ENCODE data around the gene FAM124B. TPM values are rescaled to one million over a fixed set of nuclear protein-coding genes. Genes with fewer than 3 reads are reported as not detected.

FAM124B gene
- total RNA-seq, 1 experiment from 2014 or later = not detected

GRCh38 chr2:224408676-224409075, 6.8 kb upstream of the FAM124B start:
- H3K4me1 ChIP-seq (ENCODE audit: low read length) = no peaks in the 10 kb centered on the region
- no peak overlapping the region for H2AFZ ChIP-seq (ENCODE audit: low read length)
- no peaks in the 10 kb centered on the region for H3K36me3 ChIP-seq (ENCODE audit: insufficient read depth, low read length)
- H3K9me3 ChIP-seq (ENCODE audit: low read length) = no peaks in the 10 kb centered on the region
- H3K27me3 ChIP-seq (ENCODE audit: low read length) = no peaks in the 10 kb centered on the region
- no peak overlapping the region for H3K4me3 ChIP-seq (ENCODE audit: low read length)
- H3K27ac ChIP-seq (ENCODE audit: low read length) = no peak overlapping the region
- H3K79me2 ChIP-seq (ENCODE audit: low read length) = no peaks in the 10 kb centered on the region
- H4K20me1 ChIP-seq (ENCODE audit: insufficient read depth, low read depth, low read length) = no peaks in the 10 kb centered on the region
- H3K9ac ChIP-seq (ENCODE audit: low read length) = no peak overlapping the region
- H3K4me2 ChIP-seq (ENCODE audit: low read depth, low read length, poor library complexity, severe bottlenecking) = no peak overlapping the region
- H3K9me2 ChIP-seq (replicated peaks; ENCODE audit: insufficient read depth, low read length) = no peaks in the 10 kb centered on the region
- DNase-seq = no peak

GRCh38 chr2:224407241-224407701, 5.4 kb upstream of the FAM124B start:
- Histone ChIP-seq H3K27ac (ENCODE audit: low read length) (no peak overlapping the region), H3K9me2 (replicated peaks; ENCODE audit: insufficient read depth, low read length) (no peaks in the 10 kb centered on the region), H3K36me3 (ENCODE audit: insufficient read depth, low read length) (no peaks in the 10 kb centered on the region), H3K9ac (ENCODE audit: low read length) (no peak overlapping the region), H3K4me3 (ENCODE audit: low read length) (no peak overlapping the region), H3K27me3 (ENCODE audit: low read length) (no peaks in the 10 kb centered on the region), H3K4me1 (ENCODE audit: low read length) (no peaks in the 10 kb centered on the region), H3K9me3 (ENCODE audit: low read length) (no peaks in the 10 kb centered on the region), H3K4me2 (ENCODE audit: low read depth, low read length, poor library complexity, severe bottlenecking) (no peak overlapping the region), H2AFZ (ENCODE audit: low read length) (no peak overlapping the region), H4K20me1 (ENCODE audit: insufficient read depth, low read depth, low read length) (no peaks in the 10 kb centered on the region), H3K79me2 (ENCODE audit: low read length) (no peaks in the 10 kb centered on the region)
- no peak for DNase-seq

- no peaks in the 10 kb centered on the region for H3K9me2 ChIP-seq (replicated peaks; ENCODE audit: insufficient read depth, low read length)
- no peak overlapping the region for H3K9ac ChIP-seq (ENCODE audit: low read length)
- no peak overlapping the region for H3K4me2 ChIP-seq (ENCODE audit: low read depth, low read length, poor library complexity, severe bottlenecking)
- H3K4me3 ChIP-seq (ENCODE audit: low read length) = no peak overlapping the region
- H3K9me3 ChIP-seq (ENCODE audit: low read length) = no peaks in the 10 kb centered on the region
- H3K36me3 ChIP-seq (ENCODE audit: insufficient read depth, low read length) = no peaks in the 10 kb centered on the region
- H2AFZ ChIP-seq (ENCODE audit: low read length) = no peak overlapping the region
- H3K27me3 ChIP-seq (ENCODE audit: low read length) = no peaks in the 10 kb centered on the region
- no peaks in the 10 kb centered on the region for H3K79me2 ChIP-seq (ENCODE audit: low read length)
- no peaks in the 10 kb centered on the region for H4K20me1 ChIP-seq (ENCODE audit: insufficient read depth, low read depth, low read length)
- no peak overlapping the region for H3K27ac ChIP-seq (ENCODE audit: low read length)
- no peaks in the 10 kb centered on the region for H3K4me1 ChIP-seq (ENCODE audit: low read length)
- no peak for DNase-seq
Measured at GRCh38 chr2:224405841-224406370, 4.0 kb upstream of the FAM124B start.

- Histone ChIP-seq H3K4me3 (ENCODE audit: low read length) (no peak overlapping the region), H3K9me2 (replicated peaks; ENCODE audit: insufficient read depth, low read length) (no peaks in the 10 kb centered on the region), H3K36me3 (ENCODE audit: insufficient read depth, low read length) (no peaks in the 10 kb centered on the region), H3K4me1 (ENCODE audit: low read length) (no peaks in the 10 kb centered on the region), H2AFZ (ENCODE audit: low read length) (no peak overlapping the region), H3K9me3 (ENCODE audit: low read length) (no peaks in the 10 kb centered on the region), H3K79me2 (ENCODE audit: low read length) (no peaks in the 10 kb centered on the region), H3K4me2 (ENCODE audit: low read depth, low read length, poor library complexity, severe bottlenecking) (no peak overlapping the region), H3K27ac (ENCODE audit: low read length) (no peak overlapping the region), H3K9ac (ENCODE audit: low read length) (no peak overlapping the region), H4K20me1 (ENCODE audit: insufficient read depth, low read depth, low read length) (no peaks in the 10 kb centered on the region), H3K27me3 (ENCODE audit: low read length) (no peaks in the 10 kb centered on the region)
- DNase-seq = no peak
Measured at GRCh38 chr2:224405412-224405811, 3.5 kb upstream of the FAM124B start.

DNA sequence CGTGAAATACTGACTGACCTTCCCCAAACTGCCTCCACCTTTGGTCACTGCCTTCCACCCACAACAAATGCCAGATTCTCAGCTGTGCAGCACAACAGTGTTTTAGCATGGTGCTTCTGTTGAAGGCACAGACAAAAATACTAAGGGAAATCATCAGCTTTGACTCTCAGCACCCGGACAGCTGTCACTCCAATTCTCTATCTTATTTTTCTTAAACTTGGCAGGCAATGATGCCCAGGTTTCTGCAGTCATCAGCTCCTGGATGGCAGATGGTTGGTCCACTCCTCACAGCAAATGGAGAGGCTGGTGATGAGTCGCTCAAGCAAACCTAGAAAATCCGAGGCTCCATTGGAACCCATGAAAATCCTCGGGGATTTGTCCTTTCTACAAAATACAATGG, 2.9 kb upstream of the FAM124B start:
- no peaks in the 10 kb centered on the region for H3K9me3 ChIP-seq (ENCODE audit: low read length)
- no peak overlapping the region for H2AFZ ChIP-seq (ENCODE audit: low read length)
- H4K20me1 ChIP-seq (ENCODE audit: insufficient read depth, low read depth, low read length) = no peaks in the 10 kb centered on the region
- no peak overlapping the region for H3K9ac ChIP-seq (ENCODE audit: low read length)
- H3K4me1 ChIP-seq (ENCODE audit: low read length) = no peaks in the 10 kb centered on the region
- H3K4me2 ChIP-seq (ENCODE audit: low read depth, low read length, poor library complexity, severe bottlenecking) = no peak overlapping the region
- H3K27ac ChIP-seq (ENCODE audit: low read length) = no peak overlapping the region
- DNase-seq = no peak
- no peaks in the 10 kb centered on the region for H3K27me3 ChIP-seq (ENCODE audit: low read length)
- H3K36me3 ChIP-seq (ENCODE audit: insufficient read depth, low read length) = no peaks in the 10 kb centered on the region
- H3K4me3 ChIP-seq (ENCODE audit: low read length) = no peak overlapping the region
- no peaks in the 10 kb centered on the region for H3K79me2 ChIP-seq (ENCODE audit: low read length)
- H3K9me2 ChIP-seq (replicated peaks; ENCODE audit: insufficient read depth, low read length) = no peaks in the 10 kb centered on the region

DNA sequence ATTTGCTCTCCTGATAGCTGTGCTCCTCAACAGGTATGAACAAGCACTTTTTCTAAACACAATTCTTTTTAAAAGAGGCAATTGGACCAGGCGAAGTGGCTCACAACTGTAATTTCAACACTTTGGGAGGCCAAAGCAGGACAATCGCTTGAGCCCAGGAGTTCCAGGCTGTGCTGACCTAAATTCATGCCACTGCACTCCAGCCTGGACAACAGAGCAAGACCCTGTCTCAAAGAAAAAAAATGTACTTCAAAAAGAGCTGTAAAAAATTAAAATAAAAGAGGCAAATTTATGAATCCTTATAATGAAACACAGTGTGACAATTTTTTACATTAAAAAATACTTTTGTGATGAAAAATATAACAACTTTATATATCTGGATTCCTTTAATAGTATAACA, 1.8 kb upstream of the FAM124B start:
- H3K27ac ChIP-seq (ENCODE audit: low read length) = no peak overlapping the region
- no peak overlapping the region for H3K4me2 ChIP-seq (ENCODE audit: low read depth, low read length, poor library complexity, severe bottlenecking)
- no peaks in the 10 kb centered on the region for H3K27me3 ChIP-seq (ENCODE audit: low read length)
- no peaks in the 10 kb centered on the region for H4K20me1 ChIP-seq (ENCODE audit: insufficient read depth, low read depth, low read length)
- H3K9ac ChIP-seq (ENCODE audit: low read length) = no peak overlapping the region
- no peaks in the 10 kb centered on the region for H3K9me2 ChIP-seq (replicated peaks; ENCODE audit: insufficient read depth, low read length)
- no peak overlapping the region for H3K4me3 ChIP-seq (ENCODE audit: low read length)
- H3K9me3 ChIP-seq (ENCODE audit: low read length) = no peaks in the 10 kb centered on the region
- no peaks in the 10 kb centered on the region for H3K36me3 ChIP-seq (ENCODE audit: insufficient read depth, low read length)
- no peak for DNase-seq
- no peaks in the 10 kb centered on the region for H3K4me1 ChIP-seq (ENCODE audit: low read length)
- no peak overlapping the region for H2AFZ ChIP-seq (ENCODE audit: low read length)
- no peaks in the 10 kb centered on the region for H3K79me2 ChIP-seq (ENCODE audit: low read length)

- DNase-seq = no peak
- Histone ChIP-seq H3K27me3 (ENCODE audit: low read length) (no peaks in the 10 kb centered on the region), H3K4me1 (ENCODE audit: low read length) (no peaks in the 10 kb centered on the region), H3K27ac (ENCODE audit: low read length) (no peak overlapping the region), H3K79me2 (ENCODE audit: low read length) (no peaks in the 10 kb centered on the region), H3K4me3 (ENCODE audit: low read length) (no peak overlapping the region), H3K36me3 (ENCODE audit: insufficient read depth, low read length) (no peaks in the 10 kb centered on the region), H4K20me1 (ENCODE audit: insufficient read depth, low read depth, low read length) (no peaks in the 10 kb centered on the region), H3K9ac (ENCODE audit: low read length) (no peak overlapping the region), H2AFZ (ENCODE audit: low read length) (no peak overlapping the region), H3K9me2 (replicated peaks; ENCODE audit: insufficient read depth, low read length) (no peaks in the 10 kb centered on the region), H3K9me3 (ENCODE audit: low read length) (no peaks in the 10 kb centered on the region), H3K4me2 (ENCODE audit: low read depth, low read length, poor library complexity, severe bottlenecking) (no peak overlapping the region)
Measured at GRCh38 chr2:224400886-224401632, 848 bp downstream of the FAM124B start.

GRCh38 chr2:224400174-224400810, 1.6 kb downstream of the FAM124B start:
- no peaks in the 10 kb centered on the region for H3K36me3 ChIP-seq (ENCODE audit: insufficient read depth, low read length)
- H3K27me3 ChIP-seq (ENCODE audit: low read length) = no peaks in the 10 kb centered on the region
- no peaks in the 10 kb centered on the region for H4K20me1 ChIP-seq (ENCODE audit: insufficient read depth, low read depth, low read length)
- H2AFZ ChIP-seq (ENCODE audit: low read length) = no peak overlapping the region
- H3K79me2 ChIP-seq (ENCODE audit: low read length) = no peaks in the 10 kb centered on the region
- no peak overlapping the region for H3K4me3 ChIP-seq (ENCODE audit: low read length)
- H3K4me1 ChIP-seq (ENCODE audit: low read length) = no peaks in the 10 kb centered on the region
- no peak overlapping the region for H3K9ac ChIP-seq (ENCODE audit: low read length)
- DNase-seq = no peak
- no peaks in the 10 kb centered on the region for H3K9me3 ChIP-seq (ENCODE audit: low read length)
- no peak overlapping the region for H3K27ac ChIP-seq (ENCODE audit: low read length)
- H3K9me2 ChIP-seq (replicated peaks; ENCODE audit: insufficient read depth, low read length) = no peaks in the 10 kb centered on the region
- H3K4me2 ChIP-seq (ENCODE audit: low read depth, low read length, poor library complexity, severe bottlenecking) = no peak overlapping the region

Data from Karpas-422 (cell line).